ENCODE data around the gene BRF1. TPM values are rescaled to one million over a fixed set of nuclear protein-coding genes. Genes with fewer than 3 reads are reported as not detected.

The BRF1 gene
- total RNA-seq, 1 experiment from 2014 or later: 26.4 TPM

- no peak for TF ChIP-seq FOXJ3 (CRISPR knock-in tag; IDR thresholded peaks at IDR 0.05; ENCODE audit: borderline replicate concordance)
- TF ChIP-seq RORB (CRISPR knock-in tag; IDR thresholded peaks at IDR 0.05): no peak
Measured at GRCh38 chr14:105210266-105211025, 90.4 kb downstream of the BRF1 start (continued).

GRCh38 chr14:105209646-105210045 is 91.2 kb downstream of the BRF1 start:
- ChIA-PET POLR2A (no interaction called here), CTCF (interaction anchor here (1.0 to 1.2 kb wide), 2 partner anchors 9 to 142 kb away, joined by 3 read pairs; no protein-coding TSS in a partner anchor)
- H3K4me1 Mint-ChIP-seq: no peaks in the 10 kb centered on the region
- DNase-seq (ENCODE audit: low spot score): no peak
- no peaks in the 10 kb centered on the region for H3K27me3 Mint-ChIP-seq (ENCODE audit: low read depth)
- H3K9me3 Mint-ChIP-seq: no peaks in the 10 kb centered on the region
- H3K36me3 Mint-ChIP-seq: no peaks in the 10 kb centered on the region
- ATAC-seq: no peak
- H3K27ac Mint-ChIP-seq: no peak overlapping the region
- TF ChIP-seq OVOL2 (CRISPR knock-in tag; IDR thresholded peaks at IDR 0.05; ENCODE audit: borderline replicate concordance) (no peak), FOXJ3 (CRISPR knock-in tag; IDR thresholded peaks at IDR 0.05; ENCODE audit: borderline replicate concordance) (no peak), CREM (CRISPR knock-in tag; IDR thresholded peaks at IDR 0.05) (no peak), AR (CRISPR knock-in tag; IDR thresholded peaks at IDR 0.05) (no peak), ZMAT4 (CRISPR knock-in tag; IDR thresholded peaks at IDR 0.05) (no peak), TP53 (CRISPR knock-in tag; IDR thresholded peaks at IDR 0.05) (no peak), E2F4 (CRISPR knock-in tag; IDR thresholded peaks at IDR 0.05; ENCODE audit: borderline replicate concordance, low read depth) (no peak)
- no peak overlapping the region for H3K4me3 Mint-ChIP-seq

GRCh38 chr14:105209091-105209490 is 91.7 kb downstream of the BRF1 start:
- CTCF ChIA-PET: interaction anchor here (1.0 to 1.2 kb wide), 2 partner anchors 9 to 143 kb away, joined by 3 read pairs; no protein-coding TSS in a partner anchor
- ATAC-seq (no peak), DNase-seq (ENCODE audit: low spot score) (no peak)
- Mint-ChIP-seq H3K36me3 (no peaks in the 10 kb centered on the region), H3K9me3 (no peaks in the 10 kb centered on the region), H3K27me3 (ENCODE audit: low read depth) (no peaks in the 10 kb centered on the region), H3K27ac (peak overlapping the region; percentile 78; the same call in 1 of the 2 replicates), H3K4me1 (no peaks in the 10 kb centered on the region), H3K4me3 (no peak overlapping the region)
- TF ChIP-seq SOX15 (CRISPR knock-in tag; IDR thresholded peaks at IDR 0.05) (no peak), JUN (CRISPR knock-in tag; IDR thresholded peaks at IDR 0.05) (no peak), ERG (CRISPR knock-in tag; IDR thresholded peaks at IDR 0.05) (no peak), ELF4 (CRISPR knock-in tag; IDR thresholded peaks at IDR 0.05; ENCODE audit: low read depth) (no peak), ZNF138 (CRISPR knock-in tag; conservative IDR thresholded peaks at IDR 0.05) (no peak)
- POLR2A ChIA-PET: no interaction called here

- Mint-ChIP-seq H3K27me3 (ENCODE audit: low read depth) (no peaks in the 10 kb centered on the region), H3K36me3 (no peaks in the 10 kb centered on the region), H3K4me1 (no peaks in the 10 kb centered on the region), H3K27ac (no peak overlapping the region; the same call in none of the 2 replicates), H3K9me3 (no peaks in the 10 kb centered on the region), H3K4me3 (no peak overlapping the region)
- DNase-seq (ENCODE audit: low spot score) (no peak), ATAC-seq (no peak)
- ChIA-PET CTCF (interaction anchor here (1.0 to 1.2 kb wide), 2 partner anchors 9 to 143 kb away, joined by 3 read pairs; no protein-coding TSS in a partner anchor), POLR2A (no interaction called here)
- TF ChIP-seq JAZF1 (CRISPR knock-in tag; IDR thresholded peaks at IDR 0.05): no peak
- no peak for TF ChIP-seq ATF3 (CRISPR knock-in tag; conservative IDR thresholded peaks at IDR 0.05)
- no peak for TF ChIP-seq ZNF416 (CRISPR knock-in tag; IDR thresholded peaks at IDR 0.05)
- TF ChIP-seq SMAD4 (CRISPR knock-in tag; IDR thresholded peaks at IDR 0.05): no peak
- no peak for TF ChIP-seq NFYB (CRISPR knock-in tag; conservative IDR thresholded peaks at IDR 0.05; ENCODE audit: low read depth)
- TF ChIP-seq ZNF423 (CRISPR knock-in tag; IDR thresholded peaks at IDR 0.05): no peak
- TF ChIP-seq E2F1 (CRISPR knock-in tag; IDR thresholded peaks at IDR 0.05): no peak
- TF ChIP-seq EMX1 (CRISPR knock-in tag; IDR thresholded peaks at IDR 0.05): no peak
Measured at GRCh38 chr14:105208738-105209075, 92.1 kb downstream of the BRF1 start.

Measured in WTC11 (cell line).